RWPE1 (cell line): ENCODE measurements around the gene RBM12.
A peak's percentile ranks its signal among the peaks of the same experiment; 100 is the strongest.

ENCODE experiments used
- CTCF ChIA-PET: fragments of 350-600 bp; sonication (Branson Sonifier 250); formaldehyde crosslinking; extraction: SDS; loops from one replicate; lab custom pipeline; 2021; lab: Yijun Ruan, JAX
- POLR2A ChIA-PET: fragments of 400-600 bp; formaldehyde crosslinking; extraction: SDS; loops from one replicate; lab custom pipeline; 2020; ENCODE audit warnings: antibody characterized with exemption; ENCODE audit not compliant: low non-redundant PET; lab: Yijun Ruan, JAX
- DNase-seq: peaks from one replicate; pipeline ENCODE4 v3.0.0; 2012; ENCODE audit warnings: low spot score
- H3K27ac ChIP-seq: fragments of 450-650 bp; 2 replicates; pipeline ENCODE4 v1.5.1; 2017
- TF ChIP-seq, protein P1 (sequence below): fragments of 450-650 bp; conservative IDR thresholded peaks from 2 replicates; pipeline ENCODE4 v1.5.1; 2017; ENCODE audit warnings: low read depth, mild to moderate bottlenecking

RBM12 gene

GRCh38 chr20:35616465-35617396 lies 48.0 kb downstream of the RBM12 start:
- peak overlapping the region; percentile 88 for H3K27ac ChIP-seq
- TF ChIP-seq, protein P1, sequence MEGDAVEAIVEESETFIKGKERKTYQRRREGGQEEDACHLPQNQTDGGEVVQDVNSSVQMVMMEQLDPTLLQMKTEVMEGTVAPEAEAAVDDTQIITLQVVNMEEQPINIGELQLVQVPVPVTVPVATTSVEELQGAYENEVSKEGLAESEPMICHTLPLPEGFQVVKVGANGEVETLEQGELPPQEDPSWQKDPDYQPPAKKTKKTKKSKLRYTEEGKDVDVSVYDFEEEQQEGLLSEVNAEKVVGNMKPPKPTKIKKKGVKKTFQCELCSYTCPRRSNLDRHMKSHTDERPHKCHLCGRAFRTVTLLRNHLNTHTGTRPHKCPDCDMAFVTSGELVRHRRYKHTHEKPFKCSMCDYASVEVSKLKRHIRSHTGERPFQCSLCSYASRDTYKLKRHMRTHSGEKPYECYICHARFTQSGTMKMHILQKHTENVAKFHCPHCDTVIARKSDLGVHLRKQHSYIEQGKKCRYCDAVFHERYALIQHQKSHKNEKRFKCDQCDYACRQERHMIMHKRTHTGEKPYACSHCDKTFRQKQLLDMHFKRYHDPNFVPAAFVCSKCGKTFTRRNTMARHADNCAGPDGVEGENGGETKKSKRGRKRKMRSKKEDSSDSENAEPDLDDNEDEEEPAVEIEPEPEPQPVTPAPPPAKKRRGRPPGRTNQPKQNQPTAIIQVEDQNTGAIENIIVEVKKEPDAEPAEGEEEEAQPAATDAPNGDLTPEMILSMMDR: no peak
- peak; percentile 68 for DNase-seq
- ChIA-PET CTCF (interaction anchor here (0.7 to 1.1 kb wide), 4 partner anchors 11 to 32 kb away, joined by 3 to 5 read pairs (median 4); no protein-coding TSS in a partner anchor), POLR2A (interaction anchor here (0.8 to 0.9 kb wide), 2 partner anchors 47 to 161 kb away, joined by 5 to 11 read pairs; partner anchors contain the start of gene CEP250)

DNA sequence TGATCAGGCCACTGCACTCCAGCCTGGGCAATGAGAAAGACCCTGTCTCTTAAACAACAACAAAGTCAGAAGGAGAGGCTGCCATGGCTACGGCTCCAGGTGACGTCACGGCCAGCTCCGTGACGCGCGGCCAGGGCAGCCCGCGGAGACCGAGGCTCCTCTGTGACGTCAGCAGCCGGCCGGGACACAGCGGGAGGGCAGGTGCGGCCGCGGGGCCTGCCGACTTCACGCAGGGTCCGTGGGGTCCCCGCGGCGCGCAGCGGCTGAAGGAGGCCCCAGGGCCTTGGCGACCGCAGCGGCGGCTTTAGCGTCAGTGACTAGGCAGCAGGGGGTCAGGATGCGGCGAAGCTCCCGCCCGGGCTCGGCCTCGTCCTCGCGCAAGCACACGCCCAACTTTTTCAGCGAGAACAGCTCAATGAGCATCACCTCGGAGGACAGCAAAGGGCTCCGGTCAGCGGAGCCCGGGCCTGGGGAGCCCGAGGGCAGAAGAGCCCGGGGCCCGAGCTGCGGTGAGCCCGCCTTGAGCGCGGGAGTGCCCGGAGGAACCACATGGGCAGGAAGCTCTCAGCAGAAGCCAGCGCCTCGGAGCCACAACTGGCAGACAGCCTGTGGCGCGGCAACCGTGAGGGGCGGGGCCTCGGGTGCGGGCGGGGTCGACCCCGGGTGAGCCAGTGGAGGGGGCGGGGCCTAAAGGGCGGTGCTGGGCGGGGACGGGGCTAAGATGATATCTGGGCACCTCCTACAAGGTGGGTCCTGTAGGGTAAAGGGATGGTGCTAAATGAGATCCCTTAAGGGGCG lies 48.8 kb downstream of the RBM12 start, which contains the start of gene SPAG4:
Gene SPAG4 (plus strand): TSS at position 163 of the 798 bp plus-strand sequence. CDS start 175 bp downstream, at position 338.
- H3K27ac ChIP-seq: peak within 1 kb of the TSS; percentile 88
- DNase-seq: peak; percentile 100
- CTCF ChIA-PET: interaction anchor here (0.6 to 1.1 kb wide), 7 partner anchors 11 to 903 kb away, joined by 3 to 5 read pairs (median 4); no protein-coding TSS in a partner anchor
- TF ChIP-seq, protein P1: no peak
- POLR2A ChIA-PET: interaction anchor here (0.6 to 0.8 kb wide), 2 partner anchors 48 to 143 kb away, joined by 3 to 5 read pairs; no protein-coding TSS in a partner anchor

GRCh38 chr20:35611482-35611881 lies 53.2 kb downstream of the RBM12 start:
- ChIA-PET CTCF (interaction anchor here (0.7 kb wide), 1 partner anchor 619 kb away, joined by 6 read pairs; no protein-coding TSS in a partner anchor), POLR2A (no interaction called here)
- no peak for DNase-seq
- H3K27ac ChIP-seq: no peak overlapping the region
- TF ChIP-seq, protein P1: no peak

GRCh38 chr20:35610833-35611427 lies 53.8 kb downstream of the RBM12 start:
- TF ChIP-seq, protein P1: no peak
- H3K27ac ChIP-seq: no peak overlapping the region
- POLR2A ChIA-PET: no interaction called here
- no peak for DNase-seq
- CTCF ChIA-PET: interaction anchor here (0.6 to 0.7 kb wide), 2 partner anchors 114 to 620 kb away, joined by 3 to 6 read pairs; no protein-coding TSS in a partner anchor

DNA sequence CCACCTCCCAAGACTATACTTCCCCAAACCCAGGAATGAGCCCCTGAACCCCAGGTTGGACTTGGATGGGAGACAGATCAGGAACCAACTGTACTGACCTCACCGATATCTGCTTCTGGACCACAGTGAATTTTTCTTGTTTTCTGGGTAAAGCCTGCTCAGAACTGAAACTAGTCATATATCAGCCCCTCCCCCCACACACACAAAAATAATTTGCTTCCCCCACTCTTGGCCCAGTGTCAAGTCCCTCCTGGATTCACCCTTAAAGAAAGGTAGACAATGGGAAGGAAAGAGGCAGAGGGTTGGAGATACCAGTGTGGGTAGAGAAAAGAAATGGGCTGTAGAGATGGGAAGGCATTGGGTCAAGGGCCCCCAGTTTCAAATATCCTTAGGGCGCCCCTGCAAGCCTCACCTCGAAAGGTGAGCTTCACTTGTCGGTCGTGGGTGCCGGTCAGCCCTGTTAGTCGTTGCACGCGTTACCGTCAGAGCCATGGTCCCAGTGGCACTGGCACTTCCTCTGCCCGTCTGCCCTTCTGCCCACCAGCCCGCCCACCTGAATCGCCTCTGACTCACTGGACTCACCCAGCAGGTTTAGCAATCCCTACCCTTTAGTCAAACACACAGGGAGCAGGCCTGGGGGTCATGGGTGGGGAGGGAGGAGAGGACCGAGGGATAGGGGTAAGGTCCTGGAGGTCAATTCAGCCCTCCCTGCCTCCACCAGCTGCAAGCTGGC lies 57.5 kb downstream of the RBM12 start:
- H3K27ac ChIP-seq: no peak overlapping the region
- POLR2A ChIA-PET: no interaction called here
- CTCF ChIA-PET: interaction anchor here (0.6 to 0.7 kb wide), 4 partner anchors 18 to 343 kb away, joined by 4 to 6 read pairs (median 4); partner anchors contain the start of gene MMP24OS
- TF ChIP-seq, protein P1: no peak
- peak; percentile 92 for DNase-seq
